GM13977 (cell line): ENCODE data around the gene DUOX1.
A peak's percentile ranks its signal among the peaks of the same experiment; 100 is the strongest.

ENCODE experiments used
- DNase-seq: peaks from one replicate; pipeline ENCODE4 v3.0.0; 2012; ENCODE audit warnings: low spot score
- CTCF ChIP-seq: IDR thresholded peaks from 2 replicates; pipeline ENCODE4 v1.5.1; 2012; ENCODE audit warnings: mild to moderate bottlenecking, control low read depth; ENCODE audit not compliant: insufficient read depth; ENCODE audit errors: extremely low read depth, missing control alignments
- in situ Hi-C: fragments of 300-500 bp; cut with MboI; formaldehyde crosslinking; loops from one replicate; pipeline ENCODE4 v1.12.0; 2022; ENCODE audit warnings: low sequenced_read_pairs, low pct_unique_long_range_greater_than_20kb, mixed read lengths, inconsistent platforms; ENCODE audit not compliant: unreplicated experiment

Gene DUOX1

GRCh38 chr15:45174069-45174468, 44.3 kb downstream of the DUOX1 start:
- DNase-seq, result no peak
- in situ Hi-C loops, result no loop called here
- no peak for TF ChIP-seq CTCF

GRCh38 chr15:45174577-45174976, 44.8 kb downstream of the DUOX1 start:
- in situ Hi-C loops, result no loop called here
- no peak for DNase-seq
- TF ChIP-seq CTCF, result no peak

GRCh38 chr15:45177285-45177684, 47.5 kb downstream of the DUOX1 start:
- no peak for TF ChIP-seq CTCF
- in situ Hi-C loops, result no loop called here
- DNase-seq, result no peak

- peak; percentile 61 for TF ChIP-seq CTCF
- peak; percentile 71 for DNase-seq
- in situ Hi-C loops, result no loop called here
These were observed 49.6 kb downstream of the DUOX1 start for GRCh38 chr15:45179221-45179985.

- TF ChIP-seq CTCF, result no peak
- DNase-seq, result no peak
- in situ Hi-C loops, result no loop called here
These were observed 50.4 kb downstream of the DUOX1 start for GRCh38 chr15:45180201-45180600.

GRCh38 chr15:45180648-45181436, 51.0 kb downstream of the DUOX1 start:
- in situ Hi-C loops, result no loop called here
- no peak for DNase-seq
- no peak for TF ChIP-seq CTCF
